H9 (cell line): Measurements from ENCODE around the gene RGL2. TPM values are rescaled to one million over a fixed set of nuclear protein-coding genes. Genes with fewer than 3 reads are reported as not detected.

Experiments
- DNase-seq: peaks from one replicate; pipeline ENCODE4 v3.0.0-alpha.2; 2017
- H2AFZ ChIP-seq: one replicate; pipeline ENCODE4 v1.6.1; 2013; ENCODE audit warnings: mild to moderate bottlenecking, low read length, control low read depth, moderate library complexity
- H2AK5ac ChIP-seq: 2 replicates; pipeline ENCODE4 v1.6.1; 2013; ENCODE audit warnings: low read length, control low read depth, mixed read lengths; ENCODE audit not compliant: insufficient read length
- H2BK120ac ChIP-seq: one replicate; pipeline ENCODE4 v1.6.1; 2013; ENCODE audit warnings: low read depth, mild to moderate bottlenecking, low read length, control low read depth, inconsistent platforms; ENCODE audit not compliant: poor library complexity, severe bottlenecking
- H2BK12ac ChIP-seq: 2 replicates; pipeline ENCODE4 v1.6.1; 2013; ENCODE audit warnings: low read length, control low read depth, mixed read lengths, low read depth; ENCODE audit not compliant: insufficient read length
- H2BK15ac ChIP-seq: 2 replicates; pipeline ENCODE4 v1.6.1; 2013; ENCODE audit warnings: low read depth, low read length, control low read depth
- H2BK20ac ChIP-seq: one replicate; pipeline ENCODE4 v1.6.1; 2013; ENCODE audit warnings: low read depth, mild to moderate bottlenecking, low read length, control low read depth, inconsistent platforms; ENCODE audit not compliant: poor library complexity, severe bottlenecking
- H2BK5ac ChIP-seq: 2 replicates; pipeline ENCODE4 v1.6.1; 2013; ENCODE audit warnings: low read length, control low read depth, mixed read lengths; ENCODE audit not compliant: insufficient read length
- H3K14ac ChIP-seq: 2 replicates; pipeline ENCODE4 v1.6.1; 2013; ENCODE audit warnings: low read length, control low read depth; ENCODE audit not compliant: insufficient read depth
- H3K18ac ChIP-seq: 2 replicates; pipeline ENCODE4 v1.6.1; 2013; ENCODE audit warnings: low read depth, mild to moderate bottlenecking, mixed read lengths, low read length, control low read depth; ENCODE audit not compliant: insufficient read length
- H3K23ac ChIP-seq: 2 replicates; pipeline ENCODE4 v1.6.1; 2013; ENCODE audit warnings: low read length, control low read depth, mixed read lengths, low read depth; ENCODE audit not compliant: insufficient read length
- H3K23me2 ChIP-seq: 2 replicates; pipeline ENCODE4 v1.6.1; 2013; ENCODE audit warnings: low read depth, mild to moderate bottlenecking, mixed read lengths, low read length, control low read depth; ENCODE audit not compliant: insufficient read length, poor library complexity, severe bottlenecking
- H3K27ac ChIP-seq: 2 replicates; pipeline ENCODE4 v1.5.1; 2013; ENCODE audit warnings: low read length, control low read depth, mixed read lengths, low read depth; ENCODE audit not compliant: insufficient read length
- H3K27me3 ChIP-seq: 2 replicates; pipeline ENCODE4 v1.6.1; 2013; ENCODE audit warnings: low read length, control low read depth, inconsistent platforms; ENCODE audit not compliant: insufficient read depth
- H3K4ac ChIP-seq: 2 replicates; pipeline ENCODE4 v1.6.1; 2013; ENCODE audit warnings: low read depth, mild to moderate bottlenecking, control low read depth, inconsistent platforms, low read length, moderate library complexity
- H3K4me1 ChIP-seq: 2 replicates; pipeline ENCODE4 v1.6.1; 2013; ENCODE audit warnings: low read length, control low read depth, inconsistent platforms; ENCODE audit not compliant: insufficient read depth
- H3K4me2 ChIP-seq: 2 replicates; pipeline ENCODE4 v1.6.1; 2013; ENCODE audit warnings: low read length, control low read depth, mixed read lengths; ENCODE audit not compliant: insufficient read length, insufficient read depth
- H3K56ac ChIP-seq: 2 replicates; pipeline ENCODE4 v1.6.1; 2013; ENCODE audit warnings: low read depth, mild to moderate bottlenecking, mixed read lengths, low read length, control low read depth; ENCODE audit not compliant: insufficient read length
- H3K79me1 ChIP-seq: 2 replicates; pipeline ENCODE4 v1.6.1; 2013; ENCODE audit warnings: low read depth, mild to moderate bottlenecking, moderate library complexity, low read length, control low read depth, inconsistent platforms; ENCODE audit not compliant: insufficient read depth, poor library complexity, severe bottlenecking
- H3K79me2 ChIP-seq: 2 replicates; pipeline ENCODE4 v1.6.1; 2013; ENCODE audit warnings: low read length, control low read depth, inconsistent platforms; ENCODE audit not compliant: insufficient read depth
- H3K9ac ChIP-seq: 2 replicates; pipeline ENCODE4 v1.6.1; 2013; ENCODE audit warnings: low read length, control low read depth, mixed read lengths; ENCODE audit not compliant: insufficient read length; ENCODE audit errors: extremely low read depth
- H3K9me3 ChIP-seq: one replicate; pipeline ENCODE4 v1.6.1; 2013; ENCODE audit warnings: low read depth, low read length, inconsistent platforms; ENCODE audit not compliant: control insufficient read depth
- H3T11ph ChIP-seq: one replicate; pipeline ENCODE4 v1.6.1; 2013; ENCODE audit warnings: mild to moderate bottlenecking, low read length, control low read depth, inconsistent platforms
- H4K20me1 ChIP-seq: one replicate; pipeline ENCODE4 v1.6.1; 2013; ENCODE audit not compliant: control insufficient read depth, insufficient read length, insufficient read depth
- H4K5ac ChIP-seq: 2 replicates; pipeline ENCODE4 v1.6.1; 2013; ENCODE audit warnings: low read depth, mild to moderate bottlenecking, mixed read lengths, low read length, control low read depth; ENCODE audit not compliant: insufficient read length
- H4K8ac ChIP-seq: replicated peaks from 2 replicates; pipeline ENCODE4 v1.6.1; 2013; ENCODE audit warnings: low read length, control low read depth, mixed read lengths, low read depth; ENCODE audit not compliant: insufficient read length
- H4K91ac ChIP-seq: 2 replicates; pipeline ENCODE4 v1.6.1; 2013; ENCODE audit warnings: low read depth, mild to moderate bottlenecking, moderate library complexity, mixed read lengths, low read length, control low read depth; ENCODE audit not compliant: insufficient read length
- H3K27ac Mint-ChIP-seq, 3 experiments: 2 replicates in 2 of 3; 3 replicates in 1 of 3; pipeline ENCODE4 v1.8.0; 2020 to 2021; ENCODE audit warnings: mixed read lengths in 3 of 3, mild to moderate bottlenecking in 1 of 3, moderate library complexity in 1 of 3
- H3K27me3 Mint-ChIP-seq: 2 replicates; pipeline ENCODE4 v1.8.0; 2021; ENCODE audit warnings: low read depth, mild to moderate bottlenecking, moderate library complexity, mixed read lengths
- H3K36me3 Mint-ChIP-seq, 3 experiments: 2 replicates in 2 of 3; 3 replicates in 1 of 3; pipeline ENCODE4 v1.8.0; 2020 to 2021; ENCODE audit warnings: low read depth in 3 of 3, mixed read lengths in 3 of 3; ENCODE audit not compliant: insufficient read depth in 1 of 3
- H3K4me1 Mint-ChIP-seq, 2 experiments: 2 replicates each; pipeline ENCODE4 v1.8.0; 2020; ENCODE audit warnings: mixed read lengths in 2 of 2
- H3K4me3 Mint-ChIP-seq, 2 experiments: 2 replicates in 1 of 2; 3 replicates in 1 of 2; pipeline ENCODE4 v1.8.0; 2020 to 2021; ENCODE audit warnings: mild to moderate bottlenecking in 2 of 2, mixed read lengths in 2 of 2, moderate library complexity in 1 of 2
- H3K9me3 Mint-ChIP-seq, 2 experiments: 2 replicates in 1 of 2; 3 replicates in 1 of 2; pipeline ENCODE4 v1.8.0; 2020; ENCODE audit warnings: mild to moderate bottlenecking in 2 of 2, mixed read lengths in 2 of 2, moderate library complexity in 1 of 2
- CTCF ChIP-seq: fragments of 200-600 bp; sonication (generic); conservative IDR thresholded peaks from 3 replicates; pipeline ENCODE4 v1.8.0; 2021; ENCODE audit warnings: antibody characterized with exemption, mild to moderate bottlenecking
- WGBS: extraction: QIAGEN DNeasy Blood & Tissue Kit; methylation state at CpG from one replicate; pipeline ENCODE4 v1.1.7; 2013; ENCODE audit warnings: missing lambda C conversion rate, low lambda C conversion rate, mixed read lengths; ENCODE audit not compliant: insufficient read length; ENCODE audit errors: extremely low coverage; 5-methylcytosine and 5-hydroxymethylcytosine counted together
- total RNA-seq: library from RNA; stranded (reverse); gene quantifications from 2 replicates; pipeline ENCODE4 v1.2.1, GENCODE V29; 2021

RGL2 gene
- total RNA-seq, 1 experiment from 2014 or later = 74.3 TPM

- H4K91ac ChIP-seq = no peak overlapping the region
- peak; percentile 76 for TF ChIP-seq CTCF
- H4K5ac ChIP-seq = no peak overlapping the region
- WGBS = no CpG with 5 or more reads among the region's 5 CpGs
- no peak overlapping the region for H2AK5ac ChIP-seq
- no peak overlapping the region for H3T11ph ChIP-seq
- H3K27me3 ChIP-seq = no peaks in the 10 kb centered on the region
- no peaks in the 10 kb centered on the region for H4K20me1 ChIP-seq
- Mint-ChIP-seq H3K27me3 (no peaks in the 10 kb centered on the region), H3K9me3 (no peaks in the 10 kb centered on the region), H3K36me3 (peaks cover 17 to 77% (median 44%) of the 10 kb centered on the region in 3 experiments; a peak in 6 of 7 replicates), H3K4me1 (peaks cover 25 to 26% of the 10 kb centered on the region in 2 experiments), H3K4me3 (0 out of 5 replicates have a peak overlapping the region, but pooled peaks of 1 of the 2 experiments have one; percentile 44), H3K27ac (0 out of 7 replicates have a peak overlapping the region, but pooled peaks of 1 of the 3 experiments have one; percentile 51)
- H3K79me1 ChIP-seq = no peaks in the 10 kb centered on the region
- no peak overlapping the region for H3K14ac ChIP-seq
- no peak overlapping the region for H3K4me2 ChIP-seq
- H3K4me1 ChIP-seq = no peaks in the 10 kb centered on the region
- H2BK15ac ChIP-seq = no peak overlapping the region
- no peak overlapping the region for H3K4ac ChIP-seq
- H2BK12ac ChIP-seq = no peak overlapping the region
- H3K23me2 ChIP-seq = peaks cover 9% of the 10 kb centered on the region
- no peak overlapping the region for H3K56ac ChIP-seq
- no peak overlapping the region for H2BK20ac ChIP-seq
- H4K8ac ChIP-seq = no peak overlapping the region
- DNase-seq = peak; percentile 89
- H3K9me3 ChIP-seq = no peaks in the 10 kb centered on the region
- no peak overlapping the region for H3K27ac ChIP-seq
- no peaks in the 10 kb centered on the region for H3K79me2 ChIP-seq
- H2BK5ac ChIP-seq = no peak overlapping the region
- H3K23ac ChIP-seq = no peak overlapping the region
- H2AFZ ChIP-seq = no peak overlapping the region
- H3K9ac ChIP-seq = no peak overlapping the region
- H2BK120ac ChIP-seq = no peak overlapping the region
- H3K18ac ChIP-seq = no peak overlapping the region
Observed at GRCh38 chr6:33279971-33280511, 18.7 kb downstream of the RGL2 start.
